Glomerular visceral epithelial cell (primary cell): ENCODE measurements around the gene MGRN1.

Experiments used
- DNase-seq: peaks from one replicate; pipeline ENCODE4 v3.0.0-alpha.2; 2016; ENCODE audit errors: extremely low spot score

The MGRN1 gene

DNA sequence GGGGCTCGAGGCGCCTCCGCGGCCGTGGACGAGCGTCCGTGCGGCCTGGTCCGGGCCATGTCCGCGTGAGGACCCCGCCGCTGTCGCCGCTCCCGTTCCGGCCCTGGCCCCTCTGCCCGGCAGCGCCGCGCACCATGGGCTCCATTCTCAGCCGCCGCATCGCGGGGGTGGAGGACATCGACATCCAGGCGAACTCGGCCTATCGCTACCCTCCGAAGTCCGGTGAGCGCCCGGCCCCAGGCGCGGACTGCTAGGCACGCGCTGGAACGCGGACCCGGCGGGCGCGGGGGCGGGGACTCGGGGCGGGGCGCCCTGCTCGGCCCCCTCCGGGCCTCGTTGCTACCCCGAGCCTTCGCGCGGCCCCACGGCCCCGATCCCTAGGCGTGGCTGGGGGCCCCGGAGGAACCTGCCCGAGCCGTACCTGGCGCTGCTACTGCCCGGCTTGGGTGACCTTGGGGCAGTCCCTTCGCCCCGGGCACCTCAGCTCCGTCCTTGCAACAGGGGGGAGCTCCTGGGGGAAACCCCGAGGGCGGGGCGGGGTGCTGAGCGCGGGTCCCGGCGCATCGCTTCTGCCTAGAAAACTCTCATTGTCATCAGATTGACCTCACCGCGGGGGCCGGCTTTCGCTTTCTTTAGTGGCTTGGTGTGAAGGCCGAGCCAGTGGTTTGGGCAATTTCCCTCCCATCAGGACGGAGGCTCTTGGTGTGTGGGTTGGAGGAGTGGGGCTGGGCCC is 367 bp downstream of the MGRN1 start:
- peak; percentile 58 for DNase-seq

DNA sequence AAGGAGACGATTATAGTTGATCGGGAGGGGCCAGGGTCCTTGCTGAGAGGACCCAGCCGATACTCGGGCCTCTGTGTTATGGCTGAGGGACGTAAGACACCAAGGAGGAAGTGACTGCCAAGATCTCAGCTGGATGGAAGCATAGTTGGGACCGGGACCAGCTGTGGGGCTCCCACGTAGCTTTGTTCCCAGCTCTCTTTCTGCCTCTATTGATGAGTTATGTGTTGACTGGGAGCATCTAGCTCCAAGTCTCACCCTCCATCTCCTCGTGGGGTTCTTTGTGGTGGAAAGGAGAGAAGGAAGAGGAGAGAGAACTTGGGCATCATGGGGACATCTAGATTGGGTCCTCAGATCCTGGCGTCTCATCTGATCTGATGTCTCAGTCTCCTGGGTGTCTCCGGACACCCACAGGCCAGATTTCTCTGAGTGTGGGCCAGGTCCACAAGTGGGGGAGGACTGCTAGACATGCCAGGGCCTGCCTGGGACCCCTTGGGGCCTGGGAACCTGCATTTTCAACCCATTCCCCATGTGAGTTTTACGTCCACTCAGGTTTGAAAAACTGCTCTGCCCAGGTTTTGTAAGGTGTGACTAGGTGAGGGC is 1.0 kb downstream of the MGRN1 start:
- DNase-seq = no peak

DNA sequence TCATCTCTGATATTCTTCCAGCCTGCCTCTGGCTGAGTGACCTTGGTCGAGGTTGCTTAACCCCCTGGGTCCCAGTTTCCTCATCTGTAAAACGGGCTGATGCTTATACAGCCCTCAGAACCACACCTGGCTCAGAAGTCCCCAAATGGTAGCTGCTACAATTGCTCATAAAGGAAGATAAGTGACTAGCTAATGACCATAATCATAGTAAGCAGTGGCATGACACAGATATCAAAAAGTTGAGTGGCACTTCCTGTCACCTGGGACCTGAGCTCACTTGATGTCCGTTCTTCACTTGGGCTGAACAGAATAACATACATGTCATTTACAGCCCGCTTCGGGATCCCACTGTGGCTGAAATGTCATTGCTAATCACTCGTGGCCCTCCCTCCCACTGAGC is 1.8 kb downstream of the MGRN1 start:
- DNase-seq = no peak

DNA sequence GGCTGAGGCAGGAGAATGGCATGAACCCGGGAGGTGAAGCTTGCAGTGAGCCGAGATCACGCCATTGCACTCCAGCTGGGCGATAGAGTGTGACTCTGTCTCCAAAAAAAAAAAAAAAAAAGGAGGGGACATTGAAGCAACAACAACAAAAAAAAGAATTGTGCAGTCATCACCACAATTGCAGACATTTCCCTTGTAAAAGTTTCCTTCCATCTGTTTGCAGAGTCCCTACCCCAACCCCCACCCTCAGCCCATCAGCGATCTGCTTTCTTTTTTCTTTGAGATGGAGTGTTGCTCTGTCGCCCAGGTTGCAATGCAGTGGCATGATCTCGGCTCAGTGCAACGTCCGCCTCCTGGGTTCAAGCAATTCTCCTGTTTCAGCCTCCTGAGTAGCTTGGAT is 3.7 kb downstream of the MGRN1 start:
- no peak for DNase-seq

DNA sequence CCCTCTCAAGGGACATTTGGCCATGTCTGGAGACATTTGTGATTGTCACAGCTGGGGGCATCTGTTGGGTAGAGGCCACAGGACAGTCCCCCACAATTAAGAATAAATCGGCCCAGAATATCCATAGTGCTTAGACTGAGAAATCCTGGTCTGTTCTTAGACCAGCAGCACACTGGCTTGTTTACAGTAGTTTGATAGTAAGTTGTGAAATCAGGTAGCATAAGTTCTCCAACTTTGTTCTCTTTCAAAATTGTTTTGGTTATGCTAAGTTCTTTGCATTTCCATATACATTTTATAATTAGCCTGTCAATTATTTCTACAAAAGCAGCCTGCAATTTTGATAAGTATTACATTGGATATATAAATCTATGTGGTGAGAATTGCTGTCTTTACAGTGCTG is 6.8 kb downstream of the MGRN1 start:
- DNase-seq = no peak

DNA sequence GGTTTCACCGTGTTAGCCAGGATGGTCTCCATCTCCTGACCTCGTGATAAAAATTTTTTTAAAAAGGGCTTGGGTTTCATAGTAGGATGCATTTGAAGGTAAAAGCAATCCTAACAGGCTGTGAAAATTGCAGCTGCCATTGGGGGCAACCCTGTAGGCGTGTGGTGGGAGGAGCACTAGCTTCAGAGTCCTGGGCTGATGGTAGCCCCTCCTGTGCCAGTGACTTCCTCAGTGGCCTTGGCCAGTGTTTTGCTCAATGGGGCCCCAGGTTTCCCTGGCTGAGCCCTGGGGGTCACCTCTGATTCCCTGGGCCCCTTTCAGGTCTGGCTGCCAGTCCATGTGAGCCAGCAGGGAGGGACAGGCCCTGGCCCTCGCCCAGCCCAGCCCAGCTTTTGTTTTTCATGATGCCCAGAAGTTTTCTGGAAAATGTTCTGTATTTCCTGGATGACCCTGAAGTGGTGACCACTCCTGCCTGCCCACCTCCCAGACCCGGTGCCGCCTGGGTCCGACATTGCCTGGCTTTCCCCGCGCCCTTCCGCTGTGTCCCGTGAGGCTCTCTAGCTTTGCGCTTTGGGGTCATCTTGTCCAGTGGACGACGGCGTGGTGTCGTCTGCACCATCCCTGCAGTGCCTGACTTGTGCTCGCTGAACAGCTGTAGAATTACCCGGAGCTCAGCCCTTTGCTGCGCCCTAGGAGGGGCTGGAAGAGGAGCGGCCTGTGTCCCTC is 9.4 kb downstream of the MGRN1 start:
- no peak for DNase-seq

DNA sequence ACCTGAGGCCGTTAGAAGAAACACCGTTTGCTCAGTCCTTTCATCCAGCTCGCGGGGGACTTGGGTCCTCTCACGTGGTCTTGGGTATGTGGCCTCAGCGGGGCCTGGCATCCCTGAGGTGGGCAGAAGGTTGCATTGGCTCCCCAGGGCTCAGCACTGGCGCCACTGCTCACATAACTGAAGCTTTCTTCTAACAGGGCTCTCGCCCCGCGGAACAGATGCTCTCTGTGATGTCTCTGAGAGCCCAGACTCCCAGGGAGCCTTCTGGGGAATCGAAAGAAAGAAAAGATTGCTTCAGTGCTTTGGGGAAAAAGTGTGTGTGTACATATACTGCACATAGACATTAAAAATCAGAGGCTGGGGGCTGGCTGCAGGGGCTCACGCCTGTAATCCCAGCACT is 10.1 kb downstream of the MGRN1 start:
- DNase-seq = no peak

DNA sequence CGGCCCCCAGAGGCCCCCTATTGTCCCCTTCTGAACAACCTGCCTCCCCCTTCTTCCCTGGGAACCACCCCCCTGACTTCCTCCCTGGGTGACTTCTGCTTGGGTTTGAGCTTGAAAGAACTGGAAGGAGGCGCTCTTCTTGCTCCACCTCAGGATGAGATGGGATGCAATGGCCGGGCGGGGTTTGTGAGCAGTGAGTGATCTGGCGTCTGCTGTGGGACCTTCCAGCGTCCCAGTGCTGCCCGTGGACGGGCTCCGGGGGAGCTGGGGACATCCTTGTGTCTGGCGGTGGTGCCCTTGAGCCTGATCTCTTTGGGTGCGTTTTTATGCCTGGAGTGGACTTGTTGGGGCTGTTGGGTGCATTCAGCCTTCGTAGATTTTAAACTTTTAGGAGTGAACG is 11.6 kb downstream of the MGRN1 start:
- no peak for DNase-seq

DNA sequence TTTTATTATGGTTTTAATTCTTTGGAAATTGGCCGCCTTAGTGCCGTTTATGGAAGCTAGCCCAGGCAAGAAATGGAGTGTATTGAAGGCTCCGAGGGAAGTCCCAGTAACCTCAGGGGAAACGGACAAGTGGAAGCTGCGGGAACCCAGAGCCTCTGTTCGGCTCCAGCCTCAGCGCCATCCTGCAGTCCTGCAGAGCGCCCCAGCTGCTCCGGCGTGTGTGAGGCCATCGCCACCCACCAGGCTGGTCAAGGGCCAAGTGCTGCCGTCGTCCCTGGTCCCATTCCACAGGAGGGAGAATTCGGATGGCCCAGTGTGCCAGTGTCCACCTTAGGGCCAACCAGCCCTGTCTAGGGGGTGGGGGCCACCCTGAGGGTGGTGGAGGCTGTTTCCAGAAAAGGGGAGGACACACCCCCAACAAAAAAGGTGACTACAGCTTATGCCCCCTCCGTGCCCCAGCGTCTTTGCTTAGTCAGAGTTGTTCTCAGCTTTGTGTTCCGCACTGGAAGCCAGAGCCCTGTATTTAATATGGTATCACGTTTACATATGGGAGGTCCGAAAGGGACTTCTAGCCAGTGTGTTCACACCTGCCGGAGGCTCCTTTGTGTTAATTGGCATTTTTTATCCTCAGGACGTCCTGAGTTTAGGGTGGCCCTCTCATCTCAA is 13.0 kb downstream of the MGRN1 start:
- DNase-seq = no peak

DNA sequence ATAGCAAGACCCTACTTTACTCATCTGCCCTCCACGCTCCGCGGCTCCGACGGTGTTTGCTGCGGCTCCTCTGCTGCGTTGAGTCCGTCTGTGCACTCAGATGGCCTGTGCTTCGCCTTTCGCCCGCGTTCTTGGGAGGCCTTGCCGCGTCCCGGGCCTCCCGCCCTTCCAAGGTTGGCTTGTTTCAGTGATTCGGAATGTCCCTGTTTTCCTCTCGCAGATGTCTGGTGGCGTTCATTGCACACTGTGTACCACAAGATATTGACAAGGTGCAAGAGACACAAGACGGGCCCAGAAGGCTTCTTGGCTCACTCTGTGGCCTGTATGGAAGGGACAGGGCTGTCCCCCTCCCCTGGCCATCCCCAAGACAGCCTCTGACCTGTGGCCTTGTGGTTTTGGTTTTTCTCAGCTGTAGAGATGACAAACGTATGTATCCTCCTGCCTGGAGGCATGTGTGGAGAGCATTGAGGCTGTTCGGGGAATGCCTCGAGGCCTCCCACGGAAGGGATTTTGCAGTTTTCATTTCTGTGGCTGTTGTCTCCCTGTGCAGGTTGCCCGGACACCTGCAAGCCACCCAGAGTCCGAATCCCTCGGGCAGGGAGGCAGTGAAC is 15.4 kb downstream of the MGRN1 start:
- no peak for DNase-seq

DNA sequence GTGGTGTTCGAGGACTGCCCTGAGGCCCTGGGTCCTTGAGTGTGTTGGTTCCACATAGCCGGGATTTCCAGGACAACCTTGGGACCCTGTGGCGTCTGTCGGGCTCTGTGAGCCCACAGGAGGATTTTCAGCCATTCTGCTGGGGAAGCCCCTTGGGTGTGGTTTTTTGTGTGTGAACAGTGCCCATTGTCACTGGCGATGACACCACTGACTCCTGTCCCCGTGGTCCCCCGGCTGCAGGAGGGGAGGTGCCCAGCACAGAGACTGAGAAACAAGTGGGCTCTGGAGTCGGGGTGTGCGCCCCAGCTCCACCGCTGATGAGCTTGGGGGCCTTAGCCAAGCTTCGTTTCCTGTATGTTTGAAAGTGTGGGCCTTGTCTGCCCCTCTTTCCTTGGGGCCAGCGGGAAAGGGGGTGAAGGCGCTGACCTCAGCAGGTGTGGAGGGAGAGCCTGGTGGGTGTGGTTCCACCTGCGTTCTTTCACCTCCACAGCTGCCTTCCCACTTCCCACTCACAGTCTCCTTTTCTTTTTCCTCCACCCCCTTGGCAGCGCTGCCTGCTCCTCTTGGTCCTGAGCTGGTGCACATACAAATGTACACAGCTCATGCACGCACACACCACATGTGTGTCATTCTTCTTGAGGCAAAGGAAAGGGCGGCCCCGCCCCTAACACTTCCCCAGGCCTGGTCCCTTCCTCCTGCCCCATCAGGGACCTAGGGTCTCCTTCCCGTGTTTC is 16.1 kb downstream of the MGRN1 start:
- DNase-seq = no peak

DNA sequence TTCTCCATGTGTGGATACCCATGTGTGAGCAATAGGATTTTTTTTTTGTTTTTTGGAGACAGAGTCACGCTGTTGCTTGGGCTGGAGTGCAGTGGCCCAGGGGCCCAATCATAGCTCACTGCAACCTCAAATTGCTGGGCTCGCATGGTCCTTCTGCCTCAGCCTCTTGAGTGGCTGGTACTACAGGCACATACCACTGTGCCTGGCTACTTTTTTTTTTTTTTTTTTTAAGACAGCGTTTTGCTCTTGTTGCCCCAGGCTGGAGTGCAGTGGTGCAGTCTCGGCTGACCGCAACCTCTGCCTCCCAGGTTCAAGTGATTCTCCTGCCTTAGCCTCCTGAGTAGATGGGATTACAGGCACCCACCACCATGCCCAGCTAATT is 16.7 kb downstream of the MGRN1 start:
- no peak for DNase-seq

DNA sequence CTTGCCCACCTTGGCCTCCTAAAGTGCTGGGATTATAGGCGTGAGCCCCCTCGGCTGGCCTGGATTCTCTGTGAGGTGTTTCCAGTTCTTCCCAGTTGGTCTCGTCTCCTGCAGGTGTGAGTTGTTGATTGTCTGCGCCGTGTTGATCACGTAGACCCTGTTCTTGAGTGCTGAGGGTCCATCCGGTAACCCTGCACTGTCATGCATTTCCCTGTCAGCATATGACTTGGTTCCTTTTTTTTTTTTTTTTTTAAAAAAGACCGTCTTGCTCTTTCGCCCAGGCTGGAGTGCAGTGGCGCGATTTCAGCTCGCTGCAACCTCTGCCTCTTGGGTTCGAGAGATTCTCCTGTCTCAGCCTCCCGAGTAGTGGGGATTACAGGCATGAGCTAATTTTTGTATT is 17.3 kb downstream of the MGRN1 start:
- no peak for DNase-seq

DNA sequence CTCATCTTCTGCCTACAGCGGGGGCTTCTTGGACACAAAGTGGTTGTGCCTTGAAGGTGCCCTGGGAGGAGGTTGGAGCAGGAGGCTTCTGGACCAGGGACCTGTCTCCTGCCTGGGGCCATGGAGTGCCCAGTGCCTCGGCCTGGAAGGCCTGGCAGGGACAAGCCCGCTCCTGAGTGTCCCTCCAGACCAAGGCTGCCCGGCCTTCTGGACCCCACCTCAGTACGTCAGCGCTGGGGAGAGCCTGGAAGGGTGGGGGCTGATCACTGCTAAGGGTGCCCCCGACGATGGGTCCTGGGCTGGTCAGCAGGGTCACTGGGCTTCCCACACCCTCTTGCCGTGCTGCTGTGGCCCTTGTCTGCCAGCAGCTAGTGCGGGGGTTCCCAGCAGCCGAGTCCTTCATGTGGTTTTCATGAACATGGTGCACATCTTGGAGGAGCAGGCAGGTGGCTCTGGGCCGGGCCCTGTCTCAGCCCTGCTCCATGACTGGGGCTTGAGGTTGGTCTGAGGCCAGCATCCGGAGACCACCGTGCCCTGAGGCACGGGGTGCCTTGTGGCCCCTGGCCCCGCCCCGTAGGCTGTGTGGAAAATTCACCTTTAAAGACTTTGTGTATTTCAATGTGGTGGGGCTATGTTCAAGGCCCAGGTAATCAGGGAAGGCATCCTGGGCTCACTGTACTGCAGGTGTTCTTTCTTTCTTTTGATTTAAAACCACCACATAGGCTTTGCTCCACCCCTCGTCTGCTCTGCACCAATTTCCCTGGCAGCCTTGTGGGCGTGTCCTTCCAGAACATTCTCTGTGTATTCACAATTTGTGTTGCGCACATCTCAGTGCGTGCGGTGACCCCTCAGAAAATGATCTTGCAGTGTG is 22.4 kb downstream of the MGRN1 start:
- no peak for DNase-seq

DNA sequence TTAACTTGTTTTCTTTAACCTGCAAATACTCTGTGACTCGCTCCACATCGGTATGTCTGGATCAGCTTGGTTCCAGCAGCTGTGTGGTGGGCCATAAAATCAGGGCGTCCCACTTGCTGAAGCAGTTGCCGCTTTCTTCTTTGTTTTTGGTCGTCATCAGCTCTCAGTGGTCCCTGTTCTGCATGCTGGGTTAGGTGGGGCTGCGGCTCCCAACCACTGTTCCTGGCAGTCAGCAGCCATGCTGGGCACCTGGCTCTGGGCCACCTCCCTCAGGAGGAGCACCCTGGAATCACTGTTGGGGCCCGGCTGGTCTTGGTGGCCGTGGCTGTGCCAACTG is 23.0 kb downstream of the MGRN1 start:
- DNase-seq = no peak

DNA sequence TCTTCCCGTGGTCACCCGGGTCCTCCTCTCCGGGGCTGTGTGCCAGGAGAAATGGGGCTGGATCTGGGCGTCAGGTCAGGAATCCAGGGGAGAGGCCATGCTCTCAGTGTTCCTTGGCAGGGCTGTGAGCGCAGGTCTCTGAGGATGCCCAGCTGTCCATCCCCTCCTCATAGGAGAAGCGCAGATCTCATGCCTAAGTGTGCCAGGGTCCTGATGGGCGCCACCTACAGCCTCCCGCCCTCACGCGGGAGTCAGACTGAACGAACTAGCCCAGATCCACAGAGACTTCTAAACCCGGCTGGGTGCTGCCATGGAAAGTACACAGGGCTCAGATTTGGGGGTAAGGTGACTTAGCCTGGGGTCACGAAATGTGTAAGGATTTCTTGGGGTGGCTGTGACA is 24.3 kb downstream of the MGRN1 start:
- no peak for DNase-seq

DNA sequence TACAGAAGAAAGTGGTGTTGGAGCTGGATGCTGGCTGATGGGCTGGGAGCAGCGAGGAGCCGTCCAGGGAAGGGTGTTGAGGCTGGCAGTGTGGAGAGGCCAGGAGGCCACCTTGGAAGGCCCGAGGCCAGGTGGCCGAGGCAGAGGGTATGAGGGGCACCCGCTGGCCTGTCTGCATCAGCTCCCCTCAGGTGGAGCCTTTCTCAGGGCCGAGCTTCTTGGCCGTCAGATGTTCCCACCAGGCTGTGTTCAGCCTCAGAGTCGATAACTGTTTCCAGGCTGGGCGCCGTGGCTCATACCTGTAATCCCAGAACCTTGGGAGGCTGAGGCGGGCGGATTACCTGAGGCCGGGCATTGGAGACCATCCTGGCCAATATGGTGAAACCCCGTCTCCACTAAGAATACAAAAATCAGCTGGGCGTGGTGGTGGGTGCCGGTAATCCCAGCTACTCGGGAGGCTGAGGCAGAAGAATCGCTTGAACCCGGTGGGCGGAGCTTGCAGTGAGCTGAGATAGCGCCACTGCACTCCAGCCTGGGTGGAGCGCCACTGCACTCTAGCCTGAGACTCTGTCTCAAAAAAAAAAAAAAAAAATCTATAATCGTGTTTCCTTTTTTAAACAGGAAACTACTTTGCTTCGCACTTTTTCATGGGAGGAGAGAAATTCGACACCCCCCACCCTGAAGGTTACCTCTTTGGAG is 25.3 kb downstream of the MGRN1 start:
- DNase-seq = no peak

DNA sequence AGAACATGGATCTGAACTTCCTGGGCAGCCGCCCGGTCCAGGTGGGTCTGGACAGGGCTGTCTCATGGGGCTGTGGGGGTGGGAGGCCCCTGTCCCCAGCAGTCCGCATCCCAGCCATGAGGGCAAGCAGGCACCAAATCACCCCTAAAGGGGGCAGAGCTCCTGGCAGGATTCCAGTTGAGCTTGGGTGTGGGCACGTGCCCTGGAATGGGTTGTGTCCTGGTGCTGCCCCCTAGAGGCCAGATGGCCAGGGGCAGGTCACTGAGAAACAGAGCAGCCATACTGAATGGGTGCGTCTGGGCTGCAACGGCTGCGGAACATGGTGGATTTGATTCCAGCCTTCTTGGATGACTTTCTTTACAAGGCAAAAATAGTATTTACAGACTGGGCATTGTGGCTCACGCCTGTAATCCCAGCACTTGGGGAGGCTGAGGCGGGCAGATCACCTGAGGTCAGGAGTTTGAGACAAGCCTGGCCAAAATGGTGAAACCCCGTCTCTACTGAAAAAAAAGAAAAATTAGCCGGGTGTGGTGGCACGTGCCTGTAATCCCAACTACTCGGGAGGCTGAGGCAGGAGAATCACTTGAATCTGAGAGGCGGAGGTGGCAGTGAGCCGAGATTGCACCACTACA is 25.9 kb downstream of the MGRN1 start:
- DNase-seq = peak; percentile 54

DNA sequence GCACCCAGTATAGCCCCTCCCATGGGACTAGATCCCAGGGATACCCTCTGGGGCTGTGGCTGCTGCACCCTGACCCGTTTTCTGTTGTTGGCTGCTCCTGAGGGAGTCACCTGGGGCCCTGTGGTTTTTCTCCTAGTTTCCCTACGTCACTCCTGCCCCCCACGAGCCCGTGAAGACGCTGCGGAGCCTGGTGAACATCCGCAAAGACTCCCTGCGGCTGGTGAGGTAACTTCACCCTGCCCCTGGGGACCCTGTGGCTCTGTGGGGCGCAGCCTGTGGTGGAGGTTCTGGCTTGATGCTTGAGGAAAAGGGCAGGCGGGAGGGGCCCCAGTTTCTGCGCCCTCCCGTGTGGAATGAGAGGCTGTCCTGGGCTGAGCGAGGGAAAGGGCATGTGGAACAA is 27.2 kb downstream of the MGRN1 start:
- no peak for DNase-seq

DNA sequence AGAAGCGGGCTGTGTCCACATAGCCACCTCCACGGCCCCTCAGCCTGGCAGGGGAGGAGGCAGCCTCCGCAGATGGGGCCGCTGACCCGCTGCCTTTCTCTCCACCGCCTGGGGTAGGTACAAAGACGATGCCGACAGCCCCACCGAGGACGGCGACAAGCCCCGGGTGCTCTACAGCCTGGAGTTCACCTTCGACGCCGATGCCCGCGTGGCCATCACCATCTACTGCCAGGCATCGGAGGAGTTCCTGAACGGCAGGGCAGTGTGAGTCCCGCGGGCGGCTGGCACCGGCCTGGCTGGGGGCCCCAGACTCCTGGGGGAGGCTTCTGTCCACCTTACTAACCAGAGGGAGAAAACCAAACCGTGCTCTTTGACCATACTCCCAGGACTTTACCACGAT is 27.9 kb downstream of the MGRN1 start:
- no peak for DNase-seq
